T47D (cell line): ENCODE data around the gene ZGPAT.

Experiments
- DNase-seq, 2 experiments: peaks; one replicate each; pipeline versions ENCODE4 v3.0.0 to v3.0.0-alpha.2; 2011 to 2012; ENCODE audit warnings: low read depth in 1 of 2, low spot score in 1 of 2
- JUND ChIP-seq: IDR thresholded peaks from 2 replicates; pipeline ENCODE4 v1.6.1; 2012; ENCODE audit warnings: low read depth
- in situ Hi-C: cut with HindIII; loops from 2 replicates; pipeline ENCODE4 v1.10.0; 2016; ENCODE audit warnings: low sequenced_read_pairs, low pct_unique_long_range_greater_than_20kb

ZGPAT gene

DNA sequence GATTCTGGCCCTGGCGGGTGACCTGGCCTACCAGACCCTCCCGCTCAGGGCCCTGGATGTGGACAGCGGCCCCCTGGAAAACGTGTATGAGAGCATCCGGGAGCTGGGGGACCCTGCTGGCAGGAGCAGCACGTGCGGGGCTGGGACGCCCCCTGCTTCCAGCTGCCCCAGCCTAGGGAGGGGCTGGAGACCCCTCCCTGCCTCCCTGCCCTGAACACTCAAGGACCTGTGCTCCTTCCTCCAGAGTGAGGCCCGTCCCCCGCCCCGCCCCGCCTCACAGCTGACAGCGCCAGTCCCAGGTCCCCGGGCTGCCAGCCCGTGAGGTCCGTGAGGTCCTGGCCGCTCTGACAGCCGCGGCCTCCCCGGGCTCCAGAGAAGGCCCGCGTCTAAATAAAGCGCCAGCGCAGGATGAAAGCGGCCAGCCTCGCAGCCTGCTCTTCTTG, 30.9 kb downstream of the ZGPAT start:
- DNase-seq: no peak
- in situ Hi-C loops: no loop called here
- TF ChIP-seq JUND: no peak

DNA sequence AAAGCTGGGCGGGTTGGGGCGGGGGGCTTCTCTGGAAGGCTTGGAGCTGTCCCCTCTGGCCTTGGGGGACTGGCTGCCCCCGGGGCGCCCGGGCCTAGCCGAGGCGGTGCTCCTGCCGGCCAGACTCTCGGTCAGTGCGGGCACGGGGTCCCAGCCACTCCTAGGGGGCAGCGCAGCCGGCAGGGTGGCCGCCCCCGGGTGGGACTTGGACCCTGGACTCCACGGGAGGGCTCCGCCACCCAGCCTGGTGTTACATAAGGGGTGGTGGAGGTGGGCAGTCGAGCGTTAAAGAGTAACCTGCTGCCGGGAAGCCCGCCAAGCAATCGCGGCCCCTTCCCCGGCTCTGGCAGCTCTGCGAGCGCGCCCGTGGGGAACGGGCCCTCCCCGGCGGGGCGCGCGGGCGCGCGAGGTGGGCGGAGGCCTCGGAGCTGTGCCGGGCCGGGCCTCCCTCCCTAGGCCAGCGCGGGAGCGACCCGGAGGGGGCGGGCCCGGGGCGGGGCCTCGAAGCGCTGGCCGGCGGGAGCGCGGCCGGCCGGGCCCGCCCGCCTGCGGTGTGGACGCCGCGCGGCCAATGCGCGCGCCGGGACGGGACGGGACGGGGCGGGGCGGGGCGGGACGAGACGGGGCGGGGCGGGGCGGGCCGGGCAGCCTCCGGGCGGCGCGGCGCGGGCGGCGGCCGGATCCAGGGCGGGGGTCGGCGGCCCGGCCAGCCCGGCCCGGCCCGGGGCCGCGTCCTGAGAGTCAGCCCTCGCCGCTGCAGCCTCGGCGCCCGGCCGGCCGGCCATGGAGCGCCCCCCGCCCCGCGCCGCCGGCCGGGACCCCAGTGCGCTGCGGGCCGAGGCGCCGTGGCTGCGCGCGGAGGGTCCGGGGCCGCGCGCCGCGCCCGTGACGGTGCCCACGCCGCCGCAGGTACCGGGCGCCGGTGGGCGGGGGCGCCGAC, 31.6 kb downstream of the ZGPAT start, which contains the start of gene SLC2A4RG:
SLC2A4RG (plus strand) TSS at position 647 of the 940 bp plus-strand sequence; CDS start at position 784, 137 bp downstream.
- peak; percentile 93 to 99 for DNase-seq
- no peak for TF ChIP-seq JUND
- in situ Hi-C loops: no loop called here

GRCh38 chr20:63740070-63740626, 32.3 kb downstream of the ZGPAT start:
- peak; percentile 75 to 81 for DNase-seq
- TF ChIP-seq JUND: no peak
- in situ Hi-C loops: no loop called here

GRCh38 chr20:63740627-63741353, 33.0 kb downstream of the ZGPAT start:
- TF ChIP-seq JUND: no peak
- DNase-seq: peak; percentile 96 to 99

DNA sequence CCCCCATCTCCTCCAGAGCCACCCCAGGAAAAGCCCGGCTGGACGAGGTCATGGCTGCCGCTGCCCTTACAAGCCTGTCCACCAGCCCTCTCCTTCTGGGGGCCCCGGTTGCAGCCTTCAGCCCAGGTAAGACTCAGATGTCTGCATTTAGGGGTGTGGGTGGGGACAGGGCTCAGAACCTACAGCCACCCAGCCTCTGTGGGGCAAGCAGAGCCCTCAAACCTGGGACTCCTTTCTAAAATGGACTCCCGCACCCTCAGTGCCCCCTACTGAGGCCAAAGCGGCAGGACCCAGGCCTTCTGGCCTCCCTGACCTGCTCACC, 33.5 kb downstream of the ZGPAT start:
- DNase-seq: no peak
- in situ Hi-C loops: no loop called here
- TF ChIP-seq JUND: no peak

More at GRCh38 chr20:63740627-63741353, 33.0 kb downstream of the ZGPAT start:
- in situ Hi-C loops: no loop called here

GRCh38 chr20:63741676-63742380, 34.0 kb downstream of the ZGPAT start:
- no peak for TF ChIP-seq JUND
- DNase-seq: no peak
- in situ Hi-C loops: no loop called here

GRCh38 chr20:63742381-63743024, 34.7 kb downstream of the ZGPAT start:
- DNase-seq: no peak
- no peak for TF ChIP-seq JUND
- in situ Hi-C loops: no loop called here

- TF ChIP-seq JUND: no peak
- in situ Hi-C loops: no loop called here
- peak in 1 of 2 experiments; percentile 9 for DNase-seq
These were observed 35.6 kb downstream of the ZGPAT start for GRCh38 chr20:63743210-63743970.

DNA sequence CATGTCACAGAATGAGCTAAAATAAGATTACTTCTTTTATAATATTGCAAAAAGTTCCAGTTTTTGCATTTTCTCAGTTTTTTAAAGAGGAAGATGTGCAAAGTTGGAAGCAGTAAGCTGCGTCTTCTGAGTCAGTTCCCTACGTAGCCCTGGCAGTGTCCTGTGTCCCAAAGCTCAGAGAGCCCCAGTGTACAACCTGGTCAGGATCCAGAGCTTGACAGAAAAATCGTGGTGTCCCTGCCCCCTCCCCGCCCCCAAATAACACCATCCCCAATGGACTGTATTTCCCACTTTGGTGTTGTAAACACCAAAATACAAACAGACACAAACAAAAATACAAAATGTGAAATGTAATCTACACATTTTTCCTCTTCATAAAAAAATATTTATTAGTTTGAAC, 36.3 kb downstream of the ZGPAT start:
- in situ Hi-C loops: no loop called here
- no peak for DNase-seq

GRCh38 chr20:63744574-63745423, 37.0 kb downstream of the ZGPAT start:
- in situ Hi-C loops: no loop called here
- peak in 1 of 2 experiments; percentile 23 for DNase-seq
- TF ChIP-seq JUND: no peak

More for the DNA sequence above, 36.3 kb downstream of the ZGPAT start:
- no peak for TF ChIP-seq JUND
